ENCODE data around the gene C1orf35. TPM values are rescaled to one million over a fixed set of nuclear protein-coding genes. Genes with fewer than 3 reads are reported as not detected.

C1orf35 gene
- total RNA-seq, 1 experiment from 2014 or later: 31.0 TPM

DNA sequence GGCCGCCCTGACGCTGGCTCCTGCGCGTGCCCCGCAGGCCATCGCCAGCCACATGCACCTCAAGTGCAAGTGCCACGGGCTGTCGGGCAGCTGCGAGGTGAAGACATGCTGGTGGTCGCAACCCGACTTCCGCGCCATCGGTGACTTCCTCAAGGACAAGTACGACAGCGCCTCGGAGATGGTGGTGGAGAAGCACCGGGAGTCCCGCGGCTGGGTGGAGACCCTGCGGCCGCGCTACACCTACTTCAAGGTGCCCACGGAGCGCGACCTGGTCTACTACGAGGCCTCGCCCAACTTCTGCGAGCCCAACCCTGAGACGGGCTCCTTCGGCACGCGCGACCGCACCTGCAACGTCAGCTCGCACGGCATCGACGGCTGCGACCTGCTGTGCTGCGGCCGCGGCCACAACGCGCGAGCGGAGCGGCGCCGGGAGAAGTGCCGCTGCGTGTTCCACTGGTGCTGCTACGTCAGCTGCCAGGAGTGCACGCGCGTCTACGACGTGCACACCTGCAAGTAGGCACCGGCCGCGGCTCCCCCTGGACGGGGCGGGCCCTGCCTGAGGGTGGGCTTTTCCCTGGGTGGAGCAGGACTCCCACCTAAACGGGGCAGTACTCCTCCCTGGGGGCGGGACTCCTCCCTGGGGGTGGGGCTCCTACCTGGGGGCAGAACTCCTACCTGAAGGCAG, 44.0 kb downstream of the C1orf35 start:
- Histone ChIP-seq H3K27me3 (ENCODE audit: insufficient read depth, low read length) (peaks cover 38% of the 10 kb centered on the region), H4K5ac (ENCODE audit: insufficient read length, low read depth, low read length) (no peak overlapping the region), H3K23me2 (ENCODE audit: insufficient read length, low read depth, low read length, poor library complexity, severe bottlenecking) (peaks cover 19% of the 10 kb centered on the region), H3K79me2 (ENCODE audit: insufficient read depth, low read length) (no peaks in the 10 kb centered on the region), H3K9me3 (ENCODE audit: control insufficient read depth, low read depth, low read length) (no peaks in the 10 kb centered on the region), H2BK120ac (ENCODE audit: low read depth, low read length, poor library complexity, severe bottlenecking) (no peak overlapping the region), H2BK5ac (ENCODE audit: insufficient read length, low read length) (no peak overlapping the region), H2BK20ac (ENCODE audit: low read depth, low read length, poor library complexity, severe bottlenecking) (no peak overlapping the region), H3K27ac (ENCODE audit: insufficient read length, low read depth, low read length) (no peak overlapping the region), H3K9ac (ENCODE audit: extremely low read depth, insufficient read length, low read length) (no peak overlapping the region), H3K4me2 (ENCODE audit: insufficient read depth, insufficient read length, low read length) (peak overlapping the region; percentile 88), H3K23ac (ENCODE audit: insufficient read length, low read depth, low read length) (no peak overlapping the region), H3T11ph (ENCODE audit: low read length) (no peak overlapping the region), H2AFZ (ENCODE audit: low read length) (no peak overlapping the region), H2BK15ac (ENCODE audit: low read depth, low read length) (no peak overlapping the region), H2BK12ac (ENCODE audit: insufficient read length, low read depth, low read length) (no peak overlapping the region), H4K91ac (ENCODE audit: insufficient read length, low read depth, low read length) (no peak overlapping the region), H2AK5ac (ENCODE audit: insufficient read length, low read length) (no peak overlapping the region), H3K4me1 (ENCODE audit: insufficient read depth, low read length) (no peaks in the 10 kb centered on the region), H3K56ac (ENCODE audit: insufficient read length, low read depth, low read length) (no peak overlapping the region), H3K14ac (ENCODE audit: insufficient read depth, low read length) (no peak overlapping the region), H4K8ac (replicated peaks; ENCODE audit: insufficient read length, low read depth, low read length) (no peak overlapping the region), H3K4ac (ENCODE audit: low read depth, low read length) (no peak overlapping the region), H3K18ac (ENCODE audit: insufficient read length, low read depth, low read length) (no peak overlapping the region), H3K79me1 (ENCODE audit: insufficient read depth, low read depth, low read length, poor library complexity, severe bottlenecking) (no peaks in the 10 kb centered on the region), H4K20me1 (ENCODE audit: control insufficient read depth, insufficient read depth, insufficient read length) (no peaks in the 10 kb centered on the region)
- H3K27ac Mint-ChIP-seq: no peak overlapping the region; a peak in 1 of 7 replicates
- peak overlapping the region; percentile 31 to 85 for H3K4me3 Mint-ChIP-seq
- no peak for TF ChIP-seq CTCF (conservative IDR thresholded peaks at IDR 0.05)
- peaks cover 4 to 6% of the 10 kb centered on the region in 2 experiments; a peak in 3 of 5 replicates for H3K9me3 Mint-ChIP-seq
- no CpG with 5 or more reads among the region's 66 CpGs for WGBS (ENCODE audit: extremely low coverage, insufficient read length, low lambda C conversion rate)
- no peaks in the 10 kb centered on the region; a peak in 1 of 7 replicates for H3K36me3 Mint-ChIP-seq (ENCODE audit: insufficient read depth in 1 of 3, low read depth in 3 of 3)
- DNase-seq: no peak
- H3K4me1 Mint-ChIP-seq: peaks cover 5% of the 10 kb centered on the region in 2 experiments; a peak in 3 of 4 replicates
- peaks cover 93% of the 10 kb centered on the region for H3K27me3 Mint-ChIP-seq (ENCODE audit: low read depth)
